NB4 (cell line): Measurements from ENCODE around the gene ABCD1.

Experiments
- DNase-seq: peaks from one replicate; pipeline ENCODE4 v3.0.0; 2010; ENCODE audit warnings: low read depth
- H3K4me3 ChIP-seq: one replicate; pipeline ENCODE4 v1.5.1; 2011; ENCODE audit warnings: mild to moderate bottlenecking, low read depth, low read length, moderate library complexity
- CTCF ChIP-seq: IDR thresholded peaks from one replicate; pipeline ENCODE4 v1.5.1; 2012; ENCODE audit warnings: low read depth, low read length
- MAX ChIP-seq: IDR thresholded peaks from 2 replicates; pipeline ENCODE4 v1.6.1; 2011; ENCODE audit warnings: low read depth, low read length
- MYC ChIP-seq: IDR thresholded peaks from 2 replicates; pipeline ENCODE4 v1.6.1; 2011; ENCODE audit warnings: low read depth, low read length
- POLR2A ChIP-seq: IDR thresholded peaks from 2 replicates; pipeline ENCODE4 v1.6.1; 2011; ENCODE audit warnings: mild to moderate bottlenecking; ENCODE audit not compliant: insufficient read length; ENCODE audit errors: extremely low read depth

Gene ABCD1

GRCh38 chrX:153783378-153784013 lies 58.8 kb downstream of the ABCD1 start:
- H3K4me3 ChIP-seq, result no peak overlapping the region
- DNase-seq, result no peak
- no peak for TF ChIP-seq MAX

GRCh38 chrX:153784325-153784967 lies 59.8 kb downstream of the ABCD1 start:
- TF ChIP-seq MAX (no peak), MYC (no peak), POLR2A (no peak), CTCF (no peak)
- DNase-seq, result no peak
- no peak overlapping the region for H3K4me3 ChIP-seq

GRCh38 chrX:153786669-153787068 lies 62.0 kb downstream of the ABCD1 start:
- DNase-seq, result no peak
- TF ChIP-seq MYC (no peak), MAX (no peak), POLR2A (no peak)
- no peak overlapping the region for H3K4me3 ChIP-seq

GRCh38 chrX:153789654-153790053 lies 65.0 kb downstream of the ABCD1 start:
- no peak for DNase-seq
- H3K4me3 ChIP-seq, result no peak overlapping the region
- TF ChIP-seq POLR2A (no peak), MYC (no peak), CTCF (no peak), MAX (no peak)

- TF ChIP-seq CTCF (no peak), MAX (no peak), MYC (no peak), POLR2A (no peak)
- H3K4me3 ChIP-seq, result no peak overlapping the region
- DNase-seq, result peak; percentile 60
Observed at GRCh38 chrX:153791104-153791852, 66.6 kb downstream of the ABCD1 start.

GRCh38 chrX:153792368-153792767 lies 67.7 kb downstream of the ABCD1 start:
- no peak for TF ChIP-seq CTCF
- TF ChIP-seq POLR2A, result no peak
- no peak for TF ChIP-seq MYC
- no peak for TF ChIP-seq MAX
- no peak overlapping the region for H3K4me3 ChIP-seq
- no peak for DNase-seq
